Keratinocyte (primary cell): Measurements from ENCODE around the gene C16orf95. TPM values are rescaled to one million over a fixed set of nuclear protein-coding genes. Genes with fewer than 3 reads are reported as not detected.

ENCODE experiments used
- DNase-seq: peaks from one replicate; pipeline ENCODE4 v3.0.0-alpha.2; 2011; ENCODE audit warnings: low read depth, missing footprints, low spot score
- FAIRE-seq: peaks from 2 replicates; lab custom pipeline; 2011; peaks lifted over from hg19 to GRCh38; lab: Jason Lieb, UNC
- H2AFZ ChIP-seq: 2 replicates; pipeline ENCODE4 v1.6.0; 2012; ENCODE audit warnings: low read length, control low read depth, inconsistent platforms; ENCODE audit not compliant: control insufficient read depth
- H3K27ac ChIP-seq: 2 replicates; pipeline ENCODE4 v1.5.1; 2011; ENCODE audit warnings: low read length; ENCODE audit not compliant: control insufficient read depth, insufficient read depth
- H3K27me3 ChIP-seq: 3 replicates; pipeline ENCODE4 v1.6.0; 2011; ENCODE audit warnings: low read length; ENCODE audit not compliant: control insufficient read depth, insufficient read depth; ENCODE audit errors: extremely low read depth
- H3K36me3 ChIP-seq, 2 experiments: 2 replicates in 1 of 2; 3 replicates in 1 of 2; pipeline ENCODE4 v1.5.1; 2011; ENCODE audit warnings: low read length in 2 of 2, mild to moderate bottlenecking in 1 of 2; ENCODE audit not compliant: control insufficient read depth in 2 of 2, insufficient read depth in 2 of 2; ENCODE audit errors: extremely low read depth in 1 of 2
- H3K4me1 ChIP-seq: 3 replicates; pipeline ENCODE4 v1.5.1; 2011; ENCODE audit warnings: low read length; ENCODE audit not compliant: control insufficient read depth, insufficient read depth; ENCODE audit errors: extremely low read depth
- H3K4me2 ChIP-seq: 3 replicates; pipeline ENCODE4 v1.6.0; 2011; ENCODE audit warnings: low read depth, low read length; ENCODE audit not compliant: control insufficient read depth, insufficient read depth; ENCODE audit errors: extremely low read depth
- H3K4me3 ChIP-seq, 3 experiments: fragments of 200-600 bp in 1 of 3; sonication (generic) in 1 of 3; 2 replicates in 2 of 3; 3 replicates in 1 of 3; pipeline ENCODE4 v1.5.1; 2011 to 2016; ENCODE audit warnings: low read length in 3 of 3, mild to moderate bottlenecking in 3 of 3, control low read depth in 2 of 3, inconsistent platforms in 1 of 3, low read depth in 1 of 3, mixed read lengths in 1 of 3, mixed run types in 1 of 3, moderate library complexity in 1 of 3; ENCODE audit not compliant: control insufficient read depth in 2 of 3, insufficient read depth in 2 of 3; ENCODE audit errors: extremely low read depth in 1 of 3
- H3K79me2 ChIP-seq: 2 replicates; pipeline ENCODE4 v1.6.0; 2012; ENCODE audit warnings: low read length; ENCODE audit not compliant: control insufficient read depth, insufficient read depth
- H3K9ac ChIP-seq: 3 replicates; pipeline ENCODE4 v1.6.0; 2011; ENCODE audit warnings: low read length; ENCODE audit not compliant: control insufficient read depth, insufficient read depth; ENCODE audit errors: extremely low read depth
- H3K9me1 ChIP-seq: 3 replicates; pipeline ENCODE4 v1.6.0; 2011; ENCODE audit warnings: low read length; ENCODE audit not compliant: control insufficient read depth, insufficient read depth; ENCODE audit errors: extremely low read depth
- H3K9me3 ChIP-seq: 2 replicates; pipeline ENCODE4 v1.5.1; 2012; ENCODE audit warnings: low read depth, low read length; ENCODE audit not compliant: control insufficient read depth
- H4K20me1 ChIP-seq: 3 replicates; pipeline ENCODE4 v1.6.0; 2011; ENCODE audit warnings: low read length; ENCODE audit not compliant: control insufficient read depth, insufficient read depth; ENCODE audit errors: extremely low read depth
- EZH2 ChIP-seq: IDR thresholded peaks from one replicate; pipeline ENCODE4 v1.6.1; 2012; ENCODE audit warnings: inconsistent platforms, mild to moderate bottlenecking, low read length, moderate library complexity
- dilution Hi-C: fragments of 300-500 bp; cut with MboI; formaldehyde crosslinking; loops from one replicate; pipeline ENCODE4 v1.7.0; 2020; ENCODE audit warnings: low sequenced_read_pairs; ENCODE audit not compliant: extremely low pct_ligation_motif_present
- polyA plus RNA-seq, 5 experiments: library from polyadenylated mRNA; depleted of rRNA in 3 of 5; stranded (reverse) in 3 of 5; stranded (forward) in 1 of 5; unstranded in 1 of 5; fragments of >200 nt; gene quantifications; 1 replicate in 1 of 5; 2 replicates in 3 of 5; 3 replicates in 1 of 5; pipeline versions ENCODE4 v1.2.1 to v1.2.3, GENCODE V29; 2011 to 2012; ENCODE audit warnings: missing spikeins in 2 of 5, low read depth in 1 of 5, low replicate concordance in 1 of 5
- TF ChIP-seq, protein P1 (sequence below), 3 experiments: IDR thresholded peaks in 1 of 3; conservative IDR thresholded peaks in 1 of 3; optimal IDR thresholded peaks in 1 of 3; 2 replicates in 2 of 3; 3 replicates in 1 of 3; pipeline versions ENCODE3 to v1.5.1; 2011; ENCODE audit warnings: low read length in 3 of 3, mild to moderate bottlenecking in 3 of 3, moderate library complexity in 2 of 3, control low read depth in 1 of 3, inconsistent platforms in 1 of 3; ENCODE audit not compliant: insufficient read depth in 2 of 3; ENCODE audit errors: extremely low read depth in 1 of 3

The C16orf95 gene
- polyA plus RNA-seq, 1 donor (not counting 4 experiments of a cell fraction or from before 2014, with no cell fraction given), result 1.5 TPM

DNA sequence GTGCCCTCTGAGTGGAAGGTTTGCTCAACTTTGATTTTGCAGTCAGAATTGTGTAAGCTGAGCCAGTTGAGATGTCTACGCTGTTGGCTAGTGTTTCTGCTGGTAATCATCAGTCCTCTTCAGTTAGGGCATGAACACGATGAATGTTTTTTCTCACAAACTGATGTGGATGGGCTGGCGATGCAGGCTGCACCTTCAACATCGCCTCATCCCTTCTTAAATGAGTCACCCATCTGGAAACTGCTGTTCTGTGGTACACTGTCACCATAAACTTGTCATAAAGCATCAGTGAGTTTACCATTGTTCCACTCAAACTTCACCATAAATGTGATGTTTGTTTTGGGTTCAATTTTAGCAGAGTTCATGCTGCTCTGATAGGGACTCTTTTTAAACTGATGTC lies 8.4 kb downstream of the C16orf95 start:
- Histone ChIP-seq H3K27me3 (no peaks in the 10 kb centered on the region), H2AFZ (no peak overlapping the region), H3K4me2 (no peak overlapping the region), H3K4me1 (no peaks in the 10 kb centered on the region), H4K20me1 (no peaks in the 10 kb centered on the region), H3K36me3 (no peaks in the 10 kb centered on the region), H3K79me2 (no peaks in the 10 kb centered on the region), H3K27ac (no peak overlapping the region), H3K9ac (no peak overlapping the region), H3K4me3 (no peak overlapping the region), H3K9me1 (no peaks in the 10 kb centered on the region), H3K9me3 (no peaks in the 10 kb centered on the region)
- dilution Hi-C loops, result no loop called here
- no peak for DNase-seq
- FAIRE-seq, result no peak
- no peak for TF ChIP-seq EZH2
- TF ChIP-seq, protein P1, sequence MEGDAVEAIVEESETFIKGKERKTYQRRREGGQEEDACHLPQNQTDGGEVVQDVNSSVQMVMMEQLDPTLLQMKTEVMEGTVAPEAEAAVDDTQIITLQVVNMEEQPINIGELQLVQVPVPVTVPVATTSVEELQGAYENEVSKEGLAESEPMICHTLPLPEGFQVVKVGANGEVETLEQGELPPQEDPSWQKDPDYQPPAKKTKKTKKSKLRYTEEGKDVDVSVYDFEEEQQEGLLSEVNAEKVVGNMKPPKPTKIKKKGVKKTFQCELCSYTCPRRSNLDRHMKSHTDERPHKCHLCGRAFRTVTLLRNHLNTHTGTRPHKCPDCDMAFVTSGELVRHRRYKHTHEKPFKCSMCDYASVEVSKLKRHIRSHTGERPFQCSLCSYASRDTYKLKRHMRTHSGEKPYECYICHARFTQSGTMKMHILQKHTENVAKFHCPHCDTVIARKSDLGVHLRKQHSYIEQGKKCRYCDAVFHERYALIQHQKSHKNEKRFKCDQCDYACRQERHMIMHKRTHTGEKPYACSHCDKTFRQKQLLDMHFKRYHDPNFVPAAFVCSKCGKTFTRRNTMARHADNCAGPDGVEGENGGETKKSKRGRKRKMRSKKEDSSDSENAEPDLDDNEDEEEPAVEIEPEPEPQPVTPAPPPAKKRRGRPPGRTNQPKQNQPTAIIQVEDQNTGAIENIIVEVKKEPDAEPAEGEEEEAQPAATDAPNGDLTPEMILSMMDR (optimal IDR thresholded peaks at IDR 0.05 in 1 of 3, IDR thresholded peaks at IDR 0.05 in 1 of 3, conservative IDR thresholded peaks at IDR 0.05 in 1 of 3; ENCODE audit: extremely low read depth in 1 of 3, insufficient read depth in 2 of 3, low read length in 3 of 3), result no peak

DNA sequence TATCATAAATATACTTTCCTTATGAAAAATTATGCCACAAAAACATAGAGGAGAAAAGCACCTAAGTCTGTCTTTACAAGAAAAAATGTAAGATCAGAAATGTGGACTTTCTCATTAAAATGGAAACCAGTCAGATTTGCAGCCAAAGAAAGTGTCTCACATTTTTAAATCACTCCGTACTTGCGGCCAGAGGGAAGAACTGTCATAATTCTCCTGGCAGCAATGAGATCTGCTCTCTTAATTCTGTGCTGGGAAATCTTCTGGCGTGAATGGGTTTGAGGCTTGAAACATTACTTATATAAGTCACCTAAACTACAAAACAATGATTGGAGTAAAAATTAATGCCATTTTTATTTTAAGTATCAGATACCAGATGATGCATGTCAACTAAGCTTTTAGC lies 10.7 kb downstream of the C16orf95 start:
- H3K4me1 ChIP-seq, result peaks cover 4% of the 10 kb centered on the region
- no peak for FAIRE-seq
- H3K79me2 ChIP-seq, result no peaks in the 10 kb centered on the region
- H3K9ac ChIP-seq, result no peak overlapping the region
- no peak overlapping the region for H3K27ac ChIP-seq
- H3K9me3 ChIP-seq, result no peaks in the 10 kb centered on the region
- no peaks in the 10 kb centered on the region for H3K27me3 ChIP-seq
- no peak overlapping the region for H3K4me3 ChIP-seq
- H3K4me2 ChIP-seq, result no peak overlapping the region
- H2AFZ ChIP-seq, result no peak overlapping the region
- H3K9me1 ChIP-seq, result no peaks in the 10 kb centered on the region
- no peaks in the 10 kb centered on the region for H3K36me3 ChIP-seq
- no peaks in the 10 kb centered on the region for H4K20me1 ChIP-seq
- DNase-seq, result no peak
- TF ChIP-seq, protein P1 (optimal IDR thresholded peaks at IDR 0.05 in 1 of 3, IDR thresholded peaks at IDR 0.05 in 1 of 3, conservative IDR thresholded peaks at IDR 0.05 in 1 of 3; ENCODE audit: extremely low read depth in 1 of 3, insufficient read depth in 2 of 3, low read length in 3 of 3), result no peak
- no peak for TF ChIP-seq EZH2
- dilution Hi-C loops, result no loop called here
